Measurements from ENCODE around the gene ZNF784. TPM values are rescaled to one million over a fixed set of nuclear protein-coding genes. Genes with fewer than 3 reads are reported as not detected.
A peak's percentile ranks its signal among the peaks of the same experiment; 100 is the strongest.

ZNF784 gene
- total and polyA plus RNA-seq, 2 of the 13 experiments (the other 11 are each of a cell fraction or from before 2014, with no cell fraction given) = 4.1 to 4.2 TPM

GRCh38 chr19:55635334-55635717 lies 11.0 kb upstream of the ZNF784 start:
- intact Hi-C loops (cut with micrococcal nuclease; ENCODE audit: unreplicated experiment) (loop anchor here (1.0 to 10.0 kb wide), 2 partner anchors 51 to 116 kb away; partner anchors contain the start of gene ZNF579), in situ Hi-C loops (cut with HindIII; ENCODE audit: extremely low pct_ligation_motif_present, low pct_unique_long_range_greater_than_20kb) (no loop called here)
- H3K9ac ChIP-seq (ENCODE audit: insufficient read depth, low read depth, low read length) = peak overlapping the region; percentile 99
- BruUV-seq (replicated peaks) = TSS peak; percentile 68
- H3K4me3 ChIP-seq (replicated peaks in 1 of 3; ENCODE audit: insufficient read depth in 1 of 3, low read depth in 2 of 3, low read length in 3 of 3) = peak overlapping the region; percentile 93 to 100 (median 94)
- peak overlapping the region; percentile 86 for H3K27ac ChIP-seq (ENCODE audit: extremely low read length, insufficient read depth, low read length)
- peak overlapping the region; percentile 98 for H3K4me2 ChIP-seq (ENCODE audit: low read depth, low read length)
- no peaks in the 10 kb centered on the region; a peak in 1 of 5 replicates for H3K27me3 ChIP-seq (ENCODE audit: control insufficient read depth in 1 of 2, insufficient read depth in 2 of 2, low read length in 2 of 2)
- ATAC-seq = no peak
- CTCF ChIA-PET (ENCODE audit: low intra/inter-chr PET ratio, low total read pairs) = interaction anchor here (1.2 kb wide), 1 partner anchor 19 kb away, joined by 4 read pairs; no protein-coding TSS in a partner anchor
- H3K79me2 ChIP-seq (ENCODE audit: insufficient read depth, low read length) = peaks cover 23% of the 10 kb centered on the region
- FAIRE-seq = no peak
- H3K36me3 ChIP-seq (replicated peaks in 1 of 2; ENCODE audit: control insufficient read depth in 1 of 2, insufficient read depth in 2 of 2, low read length in 2 of 2) = no peaks in the 10 kb centered on the region
- peaks cover 54% of the 10 kb centered on the region for H3K4me1 ChIP-seq (ENCODE audit: insufficient read depth, low read length)
- WGBS (ENCODE audit: low lambda C conversion rate) = 0% methylated on average over 9 of the region's 9 CpGs
- no peaks in the 10 kb centered on the region for H4K20me1 ChIP-seq (ENCODE audit: insufficient read depth, low read length)
- H2AFZ ChIP-seq (ENCODE audit: low read length) = no peak overlapping the region
- H3K9me3 ChIP-seq (ENCODE audit: low read length) = no peaks in the 10 kb centered on the region
- DNase-seq (ENCODE audit: low spot score) = no peak
- POLR2A ChIA-PET = interaction anchor here (0.6 to 3.3 kb wide), 5 partner anchors 11 to 36 kb away, joined by 3 to 15 read pairs (median 4); partner anchors contain the start of genes FIZ1, U2AF2, ZNF784 and ZNF865
- TF ChIP-seq HNRNPL (IDR thresholded peaks at IDR 0.05; ENCODE audit: low read depth, low read length) (no peak), YY1 (IDR thresholded peaks at IDR 0.05; ENCODE audit: insufficient read depth, insufficient replicate concordance, low read depth, low read length) (no peak), UBTF (CRISPR knock-in tag; IDR thresholded peaks at IDR 0.05) (0 out of 2 replicates have a peak, but pooled peaks have one; percentile 13), ZNF619 (CRISPR knock-in tag; IDR thresholded peaks at IDR 0.05) (no peak), ZNF337 (CRISPR knock-in tag; IDR thresholded peaks at IDR 0.05; ENCODE audit: borderline replicate concordance, low read depth) (0 out of 2 replicates have a peak, but pooled peaks have one; percentile 8), ARHGAP35 (CRISPR knock-in tag; IDR thresholded peaks at IDR 0.05; ENCODE audit: borderline replicate concordance) (no peak), ZNF646 (CRISPR knock-in tag; IDR thresholded peaks at IDR 0.05) (no peak), NFE2 (CRISPR knock-in tag; IDR thresholded peaks at IDR 0.05) (no peak), HNRNPLL (IDR thresholded peaks at IDR 0.05; ENCODE audit: low read depth, low read length, poor library complexity, severe bottlenecking) (no peak), NFKB2 (CRISPR knock-in tag; IDR thresholded peaks at IDR 0.05; ENCODE audit: borderline replicate concordance) (0 out of 2 replicates have a peak, but pooled peaks have one; percentile 9), U2AF1 (optimal IDR thresholded peaks at IDR 0.05; ENCODE audit: low read depth, low read length) (no peak), ZFP62 (CRISPR knock-in tag; IDR thresholded peaks at IDR 0.05) (no peak), ZNF543 (CRISPR knock-in tag; IDR thresholded peaks at IDR 0.05) (peak; percentile 4; the same call in 1 of the 2 replicates)

All from HepG2 (cell line).